ENCODE results near the gene PTPN9.
"Not testable (repeated sequence)": the region's sequence is repeated elsewhere in the genome, so short reads cannot be mapped to it uniquely, and the experiment has no call there.

The PTPN9 gene

DNA sequence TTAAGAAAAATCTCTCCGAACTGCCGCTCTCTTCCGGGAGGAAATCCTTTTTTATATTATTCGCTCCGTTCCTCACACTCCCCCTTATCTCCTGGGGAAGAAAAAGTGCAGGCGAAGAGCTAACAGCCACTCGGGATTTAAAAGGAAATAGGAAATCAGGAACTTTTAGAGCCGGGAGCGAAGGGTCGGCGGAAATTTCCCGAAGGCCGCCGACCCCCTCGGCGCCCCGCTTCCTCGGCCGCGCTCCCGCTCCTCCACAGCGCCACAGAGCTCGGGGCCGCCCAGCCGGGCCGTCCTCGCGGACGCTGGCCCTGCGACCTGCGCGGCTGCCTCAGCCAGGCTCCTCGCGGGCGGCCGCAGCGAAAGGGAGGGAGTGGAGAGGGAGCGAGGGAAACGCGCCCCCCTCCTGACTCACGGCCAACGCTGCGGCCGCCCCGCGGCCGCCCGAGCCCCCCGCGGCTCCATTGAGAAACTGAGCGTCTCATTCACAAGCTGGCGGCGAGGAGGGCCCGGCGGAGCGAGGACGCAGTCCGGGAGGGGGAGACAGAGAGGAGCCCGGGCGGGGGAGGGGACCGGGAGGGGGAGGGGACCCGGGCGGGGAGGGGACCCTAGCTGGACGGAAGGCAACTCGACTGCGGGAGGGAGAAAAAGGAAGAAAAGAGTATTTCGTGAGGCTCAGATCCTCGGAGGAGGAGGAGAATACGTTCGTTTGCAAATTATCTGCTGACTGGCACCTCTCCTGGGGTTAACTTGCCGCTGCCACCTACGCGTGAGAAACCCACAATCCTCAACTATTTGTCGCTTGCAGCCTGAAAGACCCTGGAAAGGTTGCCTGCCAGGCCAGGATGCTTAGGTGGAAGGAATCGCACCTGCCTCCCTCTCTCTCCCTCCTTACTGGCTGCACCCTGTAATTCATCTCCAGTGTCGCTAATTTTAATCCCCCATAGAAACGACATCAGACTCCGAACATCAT is at the start of gene PTPN9:
TSS of gene PTPN9 (minus strand) at position 368 of the 973 bp plus-strand sequence. CDS start 539 bp downstream, outside the sequence.
- peak; percentile 89 for DNase-seq

DNA sequence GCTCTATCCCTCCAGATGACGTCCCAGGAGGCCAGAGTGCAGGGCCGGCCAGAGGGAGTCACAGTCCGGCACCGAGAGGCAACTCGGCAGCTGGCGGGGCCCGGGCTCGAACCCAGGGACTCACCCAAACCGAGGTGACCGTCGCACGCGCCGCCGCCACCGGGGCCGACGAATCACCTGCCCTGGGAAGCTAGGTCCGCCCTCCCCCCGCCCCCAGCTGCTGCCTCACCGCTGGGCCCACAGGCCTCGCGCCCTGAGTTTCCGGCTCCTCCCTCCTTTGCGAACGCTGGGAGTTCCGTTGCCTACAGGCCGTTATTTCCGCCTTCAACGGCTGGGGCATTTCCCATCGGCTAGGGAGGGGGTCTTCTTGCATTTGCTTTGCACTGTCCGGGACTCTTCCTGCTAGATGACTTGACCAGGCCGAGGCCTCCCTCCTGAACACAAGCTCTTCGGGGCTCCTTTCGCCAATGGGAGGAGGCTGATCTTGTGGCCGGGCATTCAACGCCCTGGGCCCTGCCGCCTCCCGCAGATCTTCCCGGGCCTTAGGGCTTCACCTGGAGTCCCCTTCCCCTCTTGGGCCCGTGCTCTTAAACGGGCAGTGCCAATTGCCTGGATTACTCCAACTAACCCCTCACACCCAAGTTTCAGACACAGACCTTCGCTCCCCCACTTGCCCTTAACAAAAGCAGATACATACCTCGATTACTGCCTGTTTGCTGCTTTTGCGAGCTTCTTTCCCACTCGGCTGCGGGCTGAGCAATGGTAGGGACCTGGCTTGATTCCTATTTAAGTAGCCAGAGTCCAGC is 46.6 kb upstream of the PTPN9 start, which contains the start of gene SNUPN:
TSS of gene SNUPN (minus strand) at position 184 of the 806 bp plus-strand sequence. CDS start 4,674 bp downstream, outside the sequence.
- DNase-seq: peak; percentile 96

DNA sequence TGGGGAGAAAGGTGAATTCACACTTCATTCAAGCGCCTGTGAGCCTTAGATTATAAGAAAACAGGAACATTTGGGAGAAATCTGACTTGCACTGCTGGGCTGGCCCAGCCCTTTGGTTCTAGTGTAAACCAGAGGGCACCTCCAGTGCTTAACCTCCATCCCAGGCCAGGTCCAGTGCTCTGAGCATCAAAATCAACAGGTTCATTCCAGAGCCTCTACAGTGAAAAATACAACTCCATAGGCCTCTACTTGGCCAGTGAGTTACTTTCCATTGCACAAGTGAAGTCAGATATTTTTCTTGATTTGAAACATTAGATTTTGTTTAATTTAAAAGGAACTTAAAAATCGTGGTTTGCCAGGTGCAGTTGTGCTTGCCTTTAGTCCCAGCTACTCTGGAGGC is 43.4 kb upstream of the PTPN9 start:
- no peak for DNase-seq

- no peak for DNase-seq
These were observed 41.8 kb upstream of the PTPN9 start for GRCh38 chr15:75620841-75621391.

DNA sequence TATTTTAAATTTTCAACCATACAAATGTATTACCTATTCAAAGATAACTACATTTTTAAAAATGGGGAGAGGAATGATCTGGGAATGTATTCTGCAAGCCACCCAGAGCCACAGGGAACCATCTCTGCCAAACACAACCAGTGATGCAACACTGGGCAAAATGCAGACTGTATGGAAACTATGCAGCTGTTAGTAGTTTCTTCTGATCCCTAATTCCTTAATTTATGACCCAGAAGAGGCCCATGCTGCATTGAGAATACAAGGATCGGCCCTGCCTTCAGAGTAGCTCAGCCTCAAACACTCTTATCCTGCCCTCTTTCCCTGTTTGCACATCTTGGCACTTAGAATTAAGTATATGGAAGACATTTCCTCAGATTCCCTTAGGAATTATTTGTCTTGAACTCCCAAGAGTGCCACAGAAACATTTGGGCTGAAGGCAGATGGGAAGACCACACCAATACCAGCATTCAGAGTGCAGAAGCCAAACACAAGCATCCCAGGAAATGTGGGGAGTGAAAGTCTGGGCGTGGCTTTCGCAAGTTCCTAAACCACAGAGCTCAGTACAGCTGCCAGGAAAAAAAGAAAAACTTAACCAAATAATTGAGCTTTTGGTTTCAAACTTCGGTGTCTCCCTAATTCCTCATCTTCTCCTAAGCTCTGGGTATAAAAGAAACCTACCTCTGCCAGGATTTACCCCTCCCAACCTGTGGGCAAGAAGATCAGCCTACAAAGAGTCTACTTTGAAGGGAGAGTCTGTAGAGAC is 41.1 kb upstream of the PTPN9 start:
- DNase-seq: no peak

DNA sequence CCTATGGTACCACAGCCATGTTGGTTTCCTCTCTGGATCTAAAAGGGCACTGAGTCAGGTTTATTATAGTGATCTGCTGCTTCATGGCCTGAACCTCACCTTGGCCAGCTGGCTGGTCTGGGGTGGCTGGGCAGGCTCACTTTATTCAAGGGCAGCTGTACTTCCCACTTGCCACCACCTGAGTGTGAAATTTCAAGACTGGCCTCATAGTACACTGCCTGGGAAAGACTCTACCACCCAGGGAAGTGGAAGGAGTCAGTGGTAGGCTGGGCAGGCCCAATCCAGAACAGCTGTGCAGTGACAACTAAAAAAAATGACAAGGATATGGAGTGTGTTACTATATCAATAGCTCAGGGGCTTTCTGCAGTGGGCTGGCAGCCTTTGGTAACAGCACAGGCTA is 37.7 kb upstream of the PTPN9 start:
- no peak for DNase-seq

DNA sequence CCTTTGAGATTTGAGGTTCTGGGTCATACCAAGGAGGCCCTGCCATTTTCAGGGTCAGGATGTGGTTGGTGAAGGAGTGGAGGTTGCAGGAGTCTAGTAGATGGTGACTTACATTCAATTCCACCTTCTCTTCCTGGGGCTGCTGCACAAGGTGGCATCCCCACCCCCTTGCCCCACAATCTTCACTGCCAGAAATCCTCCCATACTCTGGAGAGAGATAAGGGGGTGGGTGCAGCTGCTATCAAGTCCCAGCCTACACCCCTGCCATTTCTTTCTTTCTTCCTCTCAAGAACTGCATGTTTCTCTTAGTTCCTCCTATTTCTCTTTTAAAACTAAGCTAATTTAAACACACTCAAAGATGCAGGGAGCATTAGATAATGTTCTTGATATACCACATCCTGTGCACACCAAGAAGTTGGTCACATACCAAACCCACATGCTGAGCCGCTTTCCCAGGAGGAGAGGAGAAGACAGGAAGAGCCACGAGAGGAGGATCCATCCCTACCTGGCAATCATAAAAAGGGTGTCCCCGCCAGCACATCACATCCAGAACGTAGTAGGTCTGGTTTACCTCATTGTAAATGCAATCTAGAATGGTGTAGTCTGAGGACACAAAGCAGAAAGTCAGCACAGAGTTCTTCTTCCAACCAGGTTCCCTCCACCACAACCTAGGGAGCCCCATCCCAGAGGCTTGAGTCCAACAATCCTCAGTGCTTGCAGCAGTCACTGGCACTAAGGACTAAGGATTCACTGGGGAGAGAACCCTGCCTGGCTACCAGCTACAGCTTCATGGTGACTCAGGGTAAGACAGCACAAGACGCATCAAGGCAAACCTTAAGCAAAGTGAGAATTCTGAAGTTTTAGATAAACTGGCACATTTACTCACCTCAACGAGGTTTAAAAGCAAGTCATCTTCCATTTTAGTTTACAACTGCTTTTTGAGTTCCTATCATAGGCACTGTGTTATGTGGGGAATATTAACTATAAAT is 27.9 kb upstream of the PTPN9 start:
- DNase-seq: no peak

- no peak for DNase-seq
These were observed 26.9 kb upstream of the PTPN9 start for GRCh38 chr15:75606026-75606425.

DNA sequence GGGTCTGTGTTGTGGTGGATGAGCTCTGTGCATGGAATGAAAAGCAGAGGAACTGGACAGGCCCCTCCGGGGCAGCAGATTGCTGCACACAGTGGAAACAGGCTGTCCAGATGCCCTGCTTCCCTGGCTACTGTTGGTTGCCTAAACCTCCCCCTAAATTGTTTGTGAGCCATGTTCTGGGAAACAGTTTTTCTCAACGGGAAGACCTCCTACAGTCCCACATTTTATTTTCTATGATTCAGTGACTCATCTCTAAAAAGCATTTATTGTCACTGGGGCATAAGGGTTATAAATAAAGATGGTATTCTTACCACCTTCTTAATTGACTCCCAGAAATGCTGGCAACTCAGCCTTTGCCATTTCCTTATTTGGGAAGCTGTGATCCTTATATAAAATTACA is 20.3 kb upstream of the PTPN9 start:
- no peak for DNase-seq

DNA sequence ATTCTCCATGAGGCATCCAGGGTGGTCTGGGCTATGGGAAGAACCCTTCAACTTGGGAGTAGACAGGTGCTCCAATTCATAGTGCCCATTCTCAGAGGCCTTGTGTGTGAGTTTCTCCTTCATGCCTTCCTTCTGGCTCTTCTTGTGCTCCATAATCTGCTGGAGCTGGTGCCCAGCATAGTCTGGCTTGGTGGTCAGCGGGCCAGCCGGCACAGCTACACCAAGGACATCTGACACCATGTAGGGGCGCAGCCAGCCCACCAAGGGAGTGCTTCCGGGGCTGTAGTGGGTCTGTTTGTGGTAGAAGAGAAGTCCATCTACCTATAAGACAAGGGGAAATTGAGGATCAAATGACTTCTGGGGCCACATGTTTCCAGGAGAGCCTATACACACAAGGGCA is 19.2 kb upstream of the PTPN9 start:
- DNase-seq: no peak

DNA sequence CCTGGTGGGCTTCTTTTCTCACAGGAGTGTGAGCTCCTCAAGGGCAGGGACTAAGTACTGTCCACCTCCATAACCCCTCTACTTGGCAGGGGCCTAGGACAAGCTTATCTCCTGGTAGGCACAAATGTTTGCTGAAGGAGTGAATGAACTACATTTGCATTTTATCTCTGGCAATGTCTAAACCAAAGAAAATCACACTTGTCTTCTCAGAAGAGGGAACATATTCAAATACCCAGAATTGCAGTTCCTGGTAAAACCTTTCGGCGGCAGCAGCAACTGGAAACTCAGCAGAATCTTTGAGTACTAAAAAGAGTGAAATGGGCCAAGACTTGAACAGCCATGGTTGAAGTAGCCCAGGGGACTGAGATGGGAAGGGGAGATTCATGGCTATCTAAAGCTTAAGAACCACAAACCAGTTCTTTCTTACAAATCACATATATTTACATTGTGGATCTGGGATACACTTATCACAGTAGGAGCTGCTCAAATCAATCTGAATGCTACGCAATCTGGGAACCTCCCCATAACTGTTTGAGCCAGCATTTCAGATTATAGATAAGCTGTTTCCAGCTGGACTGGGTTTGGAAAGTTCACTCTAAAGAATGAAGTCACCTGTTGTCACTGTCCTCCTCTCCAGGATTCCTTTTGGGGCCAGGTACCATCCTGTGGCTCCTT is 18.7 kb upstream of the PTPN9 start:
- DNase-seq: no peak

DNA sequence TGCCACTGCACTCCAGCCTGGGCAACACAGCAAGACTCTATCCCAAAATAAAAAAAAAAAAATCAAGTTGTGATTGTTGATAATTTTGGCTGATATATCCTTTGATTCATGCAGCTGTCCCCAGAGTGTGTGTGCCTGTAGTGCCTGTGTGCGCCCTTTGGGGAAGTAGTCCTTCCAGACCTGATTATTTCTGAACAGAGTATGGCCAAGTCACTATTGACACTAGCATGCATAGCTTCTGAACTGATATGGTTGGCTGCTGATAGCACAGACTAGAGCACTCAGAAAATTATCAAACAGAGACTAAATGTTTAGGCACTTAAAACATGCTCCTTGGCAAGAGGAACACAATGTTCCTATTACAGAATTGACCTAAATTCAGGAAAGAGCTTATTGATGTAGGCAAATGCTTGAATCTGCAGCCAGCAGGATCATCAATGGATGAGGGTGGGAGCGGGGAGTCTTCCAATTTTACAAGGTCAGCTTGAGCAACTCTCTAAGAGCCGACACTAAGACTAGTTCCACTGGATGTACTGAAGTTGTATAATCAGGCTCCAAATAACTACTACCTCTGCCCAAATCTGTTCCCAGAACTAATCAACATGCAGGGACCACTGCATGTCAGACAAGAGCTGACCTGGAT is 17.7 kb upstream of the PTPN9 start:
- DNase-seq: no peak

GRCh38 chr15:75594276-75594675 is 15.2 kb upstream of the PTPN9 start:
- no peak for DNase-seq

- DNase-seq: no peak
These were observed 12.7 kb upstream of the PTPN9 start for GRCh38 chr15:75591655-75592364.

DNA sequence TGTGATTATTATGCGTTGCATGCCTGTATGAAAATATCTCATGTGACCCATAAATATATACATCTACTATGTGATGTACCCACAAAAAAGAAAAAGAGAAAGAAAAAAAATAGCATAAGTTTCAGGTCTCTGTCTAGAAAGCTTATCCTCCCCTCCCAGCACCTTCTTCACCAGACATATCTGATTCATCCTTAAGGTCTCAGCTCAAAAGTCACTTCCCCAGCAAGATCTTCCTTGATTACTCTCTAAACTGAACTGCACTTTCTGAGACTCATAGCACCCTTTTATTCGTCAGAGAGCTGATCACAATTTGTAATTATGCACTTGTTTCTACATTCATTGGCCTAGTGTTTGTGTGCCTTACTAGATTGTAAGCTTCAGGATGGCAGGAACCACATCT is 11.1 kb upstream of the PTPN9 start:
- DNase-seq: no peak

DNA sequence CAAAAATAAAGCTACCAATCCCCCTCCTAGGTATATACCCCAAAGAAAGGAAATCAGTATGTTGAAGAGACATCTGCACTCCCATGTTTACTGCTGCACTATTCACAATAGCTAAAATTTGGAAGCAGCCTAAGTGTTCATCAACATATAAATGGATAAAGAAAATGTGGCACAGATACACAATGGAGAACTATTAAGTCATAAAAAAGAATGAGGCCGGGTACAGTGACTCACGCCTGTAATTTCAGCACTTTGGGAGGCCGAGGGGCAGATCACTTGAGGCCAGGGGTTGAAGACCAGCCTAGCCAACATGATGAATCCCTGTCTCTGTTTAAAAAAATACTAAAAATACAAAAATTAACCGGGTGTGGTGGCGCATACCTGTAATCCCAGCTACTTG is 10.0 kb upstream of the PTPN9 start:
- no peak for DNase-seq

- DNase-seq: not testable (repeated sequence)
These were observed 7.3 kb upstream of the PTPN9 start for GRCh38 chr15:75586422-75586821.

GRCh38 chr15:75584121-75584520 is 5.0 kb upstream of the PTPN9 start:
- no peak for DNase-seq

- no peak for DNase-seq
These were observed 4.6 kb upstream of the PTPN9 start for GRCh38 chr15:75583701-75584100.

Data from activated CD8-positive, alpha-beta memory T cell treated with anti-CD3 and anti-CD28 coated beads for 24 hours (primary cell).